ENCODE results near the gene ATP8B3.
A peak's percentile ranks its signal among the peaks of the same experiment; 100 is the strongest.

Gene ATP8B3

GRCh38 chr19:1756264-1756663 lies 55.8 kb downstream of the ATP8B3 start:
- Histone ChIP-seq H3K4me1 (ENCODE audit: control insufficient read depth, insufficient read depth, low read length) (peaks cover 21% of the 10 kb centered on the region), H3K9ac (ENCODE audit: low read length) (peak overlapping the region; percentile 69), H3K36me3 (ENCODE audit: control insufficient read depth, insufficient read depth, low read length) (no peaks in the 10 kb centered on the region), H3K4me3 (ENCODE audit: low read length) (peak overlapping the region; percentile 6), H3K9me3 (ENCODE audit: control insufficient read depth, low read length) (no peaks in the 10 kb centered on the region), H3K27me3 (ENCODE audit: control insufficient read depth, insufficient read depth, low read length) (peaks cover 49% of the 10 kb centered on the region)

GRCh38 chr19:1755467-1756171 lies 56.5 kb downstream of the ATP8B3 start:
- Histone ChIP-seq H3K36me3 (ENCODE audit: control insufficient read depth, insufficient read depth, low read length) (no peaks in the 10 kb centered on the region), H3K9ac (ENCODE audit: low read length) (peak overlapping the region; percentile 69), H3K4me1 (ENCODE audit: control insufficient read depth, insufficient read depth, low read length) (peaks cover 25% of the 10 kb centered on the region), H3K9me3 (ENCODE audit: control insufficient read depth, low read length) (no peaks in the 10 kb centered on the region), H3K27me3 (ENCODE audit: control insufficient read depth, insufficient read depth, low read length) (peaks cover 53% of the 10 kb centered on the region), H3K4me3 (ENCODE audit: low read length) (peak overlapping the region; percentile 46)

DNA sequence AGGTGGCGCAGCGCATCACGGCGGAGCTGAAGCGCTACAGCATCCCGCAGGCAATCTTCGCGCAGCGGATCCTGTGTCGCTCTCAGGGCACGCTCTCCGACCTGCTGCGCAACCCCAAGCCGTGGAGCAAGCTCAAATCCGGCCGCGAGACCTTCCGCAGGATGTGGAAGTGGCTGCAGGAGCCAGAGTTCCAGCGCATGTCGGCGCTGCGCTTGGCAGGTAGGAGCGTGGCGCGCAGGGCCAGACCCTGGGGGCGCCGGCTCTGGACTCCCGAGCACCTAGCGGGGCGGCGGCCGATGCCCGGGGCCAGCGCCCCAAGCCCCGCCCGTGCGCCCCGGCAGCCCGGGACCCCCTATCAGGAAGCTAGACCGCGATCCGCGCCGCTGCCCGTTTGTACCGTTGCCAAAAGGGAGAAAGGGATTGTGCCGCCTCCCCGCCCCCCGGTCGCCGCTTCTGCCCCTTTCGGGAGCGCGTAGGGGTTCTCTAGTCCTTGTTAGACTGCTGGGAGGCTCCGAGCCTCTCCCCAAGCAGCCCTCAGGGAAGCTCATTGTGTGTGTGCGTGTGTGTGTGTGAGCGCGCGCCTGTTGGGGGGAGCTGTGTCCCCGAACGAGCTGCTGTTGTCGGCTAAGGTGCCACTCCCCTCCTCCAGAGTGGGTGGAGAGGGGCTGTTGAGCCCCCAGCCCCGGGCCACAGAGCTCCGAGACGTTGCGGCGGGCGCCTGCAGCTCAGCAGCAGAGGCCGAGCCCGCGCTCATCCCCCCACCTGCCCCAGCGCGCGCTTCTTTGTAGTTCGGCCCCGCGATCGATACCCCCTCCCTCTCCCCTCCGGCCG lies 57.2 kb downstream of the ATP8B3 start:
- Histone ChIP-seq H3K4me1 (ENCODE audit: control insufficient read depth, insufficient read depth, low read length) (peaks cover 33% of the 10 kb centered on the region), H3K9ac (ENCODE audit: low read length) (peak overlapping the region; percentile 69), H3K27me3 (ENCODE audit: control insufficient read depth, insufficient read depth, low read length) (peaks cover 57% of the 10 kb centered on the region), H3K4me3 (ENCODE audit: low read length) (peak overlapping the region; percentile 46), H3K9me3 (ENCODE audit: control insufficient read depth, low read length) (no peaks in the 10 kb centered on the region), H3K36me3 (ENCODE audit: control insufficient read depth, insufficient read depth, low read length) (no peaks in the 10 kb centered on the region)

- Histone ChIP-seq H3K36me3 (ENCODE audit: control insufficient read depth, insufficient read depth, low read length) (no peaks in the 10 kb centered on the region), H3K9ac (ENCODE audit: low read length) (no peak overlapping the region), H3K4me3 (ENCODE audit: low read length) (no peak overlapping the region), H3K9me3 (ENCODE audit: control insufficient read depth, low read length) (no peaks in the 10 kb centered on the region), H3K4me1 (ENCODE audit: control insufficient read depth, insufficient read depth, low read length) (peaks cover 33% of the 10 kb centered on the region), H3K27me3 (ENCODE audit: control insufficient read depth, insufficient read depth, low read length) (peaks cover 58% of the 10 kb centered on the region)
These were observed 57.9 kb downstream of the ATP8B3 start for GRCh38 chr19:1754018-1754635.

DNA sequence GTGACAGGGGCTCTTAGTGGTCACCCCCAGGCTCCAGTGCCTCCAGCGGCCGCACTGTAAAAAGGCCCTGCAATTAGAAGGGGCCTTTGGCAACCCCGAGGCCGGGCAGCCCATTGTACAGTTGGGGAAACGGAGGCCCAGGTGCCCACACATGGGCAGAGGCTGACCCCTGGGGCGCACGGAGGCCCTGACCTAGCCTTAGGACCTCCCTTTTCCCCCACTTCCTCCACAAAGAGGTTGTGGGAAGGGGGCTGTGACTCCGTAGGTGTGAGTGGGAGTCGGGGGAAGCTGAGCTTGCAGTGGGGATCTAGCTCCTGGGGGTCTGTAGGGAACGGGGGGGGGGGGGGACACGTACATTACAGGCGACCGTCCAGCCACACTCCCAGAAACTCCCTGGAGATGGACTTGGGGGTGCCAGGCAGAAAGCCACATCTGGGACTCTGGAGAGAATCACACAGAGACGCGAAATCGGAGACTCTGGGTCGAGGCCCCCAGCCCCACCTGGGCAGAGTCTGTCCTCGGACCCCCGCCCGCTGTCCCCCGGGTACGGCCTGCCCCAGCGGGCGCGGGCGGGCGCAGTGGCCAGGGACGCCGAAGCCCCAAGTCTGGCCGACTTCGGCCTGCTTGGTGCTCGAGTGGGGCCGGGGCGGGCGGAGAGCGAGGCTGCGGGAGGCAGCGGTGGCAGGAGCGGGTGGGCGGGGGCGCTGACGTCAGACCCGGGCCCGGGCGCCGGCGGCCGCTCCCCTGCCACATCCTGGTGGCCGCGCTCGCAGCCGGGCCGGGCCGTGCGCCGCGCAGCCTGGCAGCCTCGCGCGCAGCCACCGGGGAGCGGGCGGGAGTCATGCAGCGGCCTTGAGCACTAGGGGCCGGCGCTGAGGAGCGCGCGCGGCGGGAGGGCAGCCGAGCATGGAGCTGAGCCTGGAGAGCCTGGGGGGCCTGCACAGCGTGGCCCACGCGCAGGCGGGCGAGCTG lies 59.0 kb downstream of the ATP8B3 start, which contains the start of gene ONECUT3:
Gene ONECUT3, plus strand, starts transcription at position 750 of the 972 bp plus-strand sequence. Its CDS starts 157 bp downstream, at position 907.
- H3K36me3 ChIP-seq (ENCODE audit: control insufficient read depth, insufficient read depth, low read length) = no peaks in the 10 kb centered on the region
- peaks cover 36% of the 10 kb centered on the region for H3K4me1 ChIP-seq (ENCODE audit: control insufficient read depth, insufficient read depth, low read length)
- H3K9ac ChIP-seq (ENCODE audit: low read length) = peak within 1 kb of the TSS; percentile 66
- H3K4me3 ChIP-seq (ENCODE audit: low read length) = no peak within 1 kb of the TSS
- H3K27me3 ChIP-seq (ENCODE audit: control insufficient read depth, insufficient read depth, low read length) = peaks cover 60% of the 10 kb centered on the region
- no peaks in the 10 kb centered on the region for H3K9me3 ChIP-seq (ENCODE audit: control insufficient read depth, low read length)

- Histone ChIP-seq H3K27me3 (ENCODE audit: control insufficient read depth, insufficient read depth, low read length) (peaks cover 60% of the 10 kb centered on the region), H3K4me3 (ENCODE audit: low read length) (no peak overlapping the region), H3K4me1 (ENCODE audit: control insufficient read depth, insufficient read depth, low read length) (peaks cover 38% of the 10 kb centered on the region), H3K9ac (ENCODE audit: low read length) (peak overlapping the region; percentile 66), H3K36me3 (ENCODE audit: control insufficient read depth, insufficient read depth, low read length) (no peaks in the 10 kb centered on the region), H3K9me3 (ENCODE audit: control insufficient read depth, low read length) (no peaks in the 10 kb centered on the region)
These were observed 59.9 kb downstream of the ATP8B3 start for GRCh38 chr19:1752009-1752756.

DNA sequence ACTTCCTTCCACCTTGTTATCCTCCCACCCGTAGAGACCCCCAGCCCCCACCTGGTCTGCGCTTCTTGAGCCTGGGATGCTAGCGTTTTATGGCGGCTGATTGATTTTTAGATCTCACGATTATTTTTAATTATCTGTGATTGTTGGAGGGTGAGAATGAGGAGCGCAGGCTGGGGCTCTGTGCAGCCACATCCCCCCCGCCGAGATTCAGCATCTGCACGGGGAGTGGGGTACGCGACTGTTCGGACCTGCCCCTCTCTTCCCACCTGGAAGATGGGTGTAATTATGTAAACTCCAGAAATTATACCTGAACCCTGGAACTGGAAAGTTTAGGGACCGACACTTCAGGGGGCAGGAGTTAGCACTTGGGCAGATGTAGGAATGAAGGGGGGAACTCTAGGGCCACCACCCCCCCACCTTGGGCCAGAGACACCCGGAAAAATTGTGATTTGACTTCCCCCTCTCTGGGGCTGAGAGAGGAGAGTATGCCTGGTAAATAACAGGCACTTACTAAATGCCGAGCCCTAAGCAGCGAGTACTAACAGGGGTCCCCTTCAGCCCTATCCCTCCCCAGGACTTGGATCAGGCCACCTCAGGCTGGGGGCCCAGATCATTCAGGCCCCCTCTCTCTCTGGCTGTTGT lies 60.6 kb downstream of the ATP8B3 start:
- Histone ChIP-seq H3K4me3 (ENCODE audit: low read length) (no peak overlapping the region), H3K4me1 (ENCODE audit: control insufficient read depth, insufficient read depth, low read length) (peaks cover 44% of the 10 kb centered on the region), H3K27me3 (ENCODE audit: control insufficient read depth, insufficient read depth, low read length) (peaks cover 55% of the 10 kb centered on the region), H3K9me3 (ENCODE audit: control insufficient read depth, low read length) (no peaks in the 10 kb centered on the region), H3K9ac (ENCODE audit: low read length) (no peak overlapping the region), H3K36me3 (ENCODE audit: control insufficient read depth, insufficient read depth, low read length) (no peaks in the 10 kb centered on the region)

DNA sequence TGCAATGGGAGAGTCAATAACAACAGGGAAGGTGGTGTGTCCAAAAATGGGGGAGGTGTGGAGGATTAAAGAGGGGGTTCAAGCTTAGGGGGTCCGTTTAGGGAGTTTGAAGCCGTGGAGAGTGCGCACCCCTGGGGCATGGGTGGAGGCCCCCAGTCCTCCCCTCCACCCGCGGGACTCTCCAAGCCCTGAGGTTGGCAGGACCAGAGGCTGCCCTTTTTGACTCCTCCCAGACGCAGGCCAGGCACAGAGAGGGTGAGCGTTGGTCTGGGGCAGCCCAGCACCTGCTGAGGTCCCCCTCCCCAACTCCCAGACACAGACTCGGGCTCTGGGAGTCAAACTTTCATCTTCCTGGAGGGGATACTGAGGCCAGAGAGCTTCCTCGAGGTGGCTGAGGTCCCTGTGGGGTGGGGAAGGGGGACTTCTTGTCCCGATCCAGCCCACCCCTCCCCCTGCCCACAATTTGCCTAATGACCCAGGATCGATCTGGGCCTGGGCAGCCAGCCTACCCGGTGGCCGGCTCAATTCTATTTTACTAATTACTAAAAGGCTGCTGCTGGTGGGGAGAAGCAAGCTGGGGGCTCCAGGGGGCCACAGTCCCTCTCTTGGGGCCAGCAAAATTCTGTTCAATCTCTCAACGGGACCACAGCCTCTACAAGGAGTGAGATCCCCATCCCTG lies 61.6 kb downstream of the ATP8B3 start:
- H3K27me3 ChIP-seq (ENCODE audit: control insufficient read depth, insufficient read depth, low read length) = peaks cover 47% of the 10 kb centered on the region

DNA sequence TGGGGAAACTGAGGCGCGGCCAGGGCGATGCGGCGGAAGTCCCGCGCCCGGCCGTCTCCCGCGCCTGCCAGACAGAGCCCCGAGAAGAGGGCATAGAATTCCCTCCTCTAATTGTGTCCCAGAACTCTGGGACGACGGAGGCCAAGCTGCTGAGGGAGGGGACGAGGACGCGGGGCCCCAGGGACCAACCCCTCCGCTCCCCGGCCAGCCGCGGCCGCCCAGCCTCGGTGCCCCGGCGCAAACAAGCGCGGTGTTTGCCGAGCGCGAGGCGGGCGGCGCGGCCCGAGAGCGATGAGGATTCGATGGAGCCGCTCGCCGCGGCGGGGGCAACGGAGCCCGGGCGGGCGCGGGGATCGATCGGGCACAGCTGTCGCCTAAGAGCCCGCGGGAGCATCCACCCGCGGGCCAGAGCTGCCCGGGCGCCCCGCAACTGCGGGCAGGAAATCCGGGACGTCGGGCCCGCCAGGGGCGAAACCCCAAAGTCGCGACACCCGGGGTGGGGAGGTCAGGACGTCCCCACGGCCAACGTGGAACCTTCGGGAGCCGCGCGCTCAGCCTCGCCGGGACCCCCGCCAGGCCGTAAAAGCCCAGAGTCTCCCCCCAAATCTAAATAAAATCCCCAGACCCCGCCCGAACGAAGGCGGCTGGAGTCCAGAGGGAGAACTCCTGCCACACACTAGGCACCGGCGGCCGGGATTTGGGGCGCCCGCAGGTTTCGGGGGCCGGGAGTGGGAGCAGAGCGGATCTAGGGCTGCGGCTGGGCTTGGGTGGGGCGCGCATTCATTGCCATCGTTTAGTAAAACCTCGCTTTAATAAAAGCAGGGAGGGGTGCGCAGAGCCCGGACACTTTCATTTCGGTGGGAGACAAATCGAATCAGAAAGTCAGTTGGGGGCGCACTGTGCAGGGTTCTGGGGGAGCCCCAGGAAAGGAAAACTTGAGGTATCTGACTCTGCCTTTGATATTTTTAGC lies 62.4 kb downstream of the ATP8B3 start:
- H3K4me3 ChIP-seq (ENCODE audit: low read length) = peak overlapping the region; percentile 25

More for the DNA sequence above, 61.6 kb downstream of the ATP8B3 start:
- Histone ChIP-seq H3K4me1 (ENCODE audit: control insufficient read depth, insufficient read depth, low read length) (peaks cover 50% of the 10 kb centered on the region), H3K36me3 (ENCODE audit: control insufficient read depth, insufficient read depth, low read length) (no peaks in the 10 kb centered on the region), H3K9ac (ENCODE audit: low read length) (peak overlapping the region; percentile 89), H3K9me3 (ENCODE audit: control insufficient read depth, low read length) (no peaks in the 10 kb centered on the region), H3K4me3 (ENCODE audit: low read length) (peak overlapping the region; percentile 25)

More for the DNA sequence above, 62.4 kb downstream of the ATP8B3 start:
- H3K9ac ChIP-seq (ENCODE audit: low read length) = peak overlapping the region; percentile 89
- no peaks in the 10 kb centered on the region for H3K9me3 ChIP-seq (ENCODE audit: control insufficient read depth, low read length)
- no peaks in the 10 kb centered on the region for H3K36me3 ChIP-seq (ENCODE audit: control insufficient read depth, insufficient read depth, low read length)
- peaks cover 58% of the 10 kb centered on the region for H3K4me1 ChIP-seq (ENCODE audit: control insufficient read depth, insufficient read depth, low read length)
- H3K27me3 ChIP-seq (ENCODE audit: control insufficient read depth, insufficient read depth, low read length) = peaks cover 52% of the 10 kb centered on the region
